ENCODE measurements around the gene MEF2A.
A peak's percentile ranks its signal among the peaks of the same experiment; 100 is the strongest.

The MEF2A gene

DNA sequence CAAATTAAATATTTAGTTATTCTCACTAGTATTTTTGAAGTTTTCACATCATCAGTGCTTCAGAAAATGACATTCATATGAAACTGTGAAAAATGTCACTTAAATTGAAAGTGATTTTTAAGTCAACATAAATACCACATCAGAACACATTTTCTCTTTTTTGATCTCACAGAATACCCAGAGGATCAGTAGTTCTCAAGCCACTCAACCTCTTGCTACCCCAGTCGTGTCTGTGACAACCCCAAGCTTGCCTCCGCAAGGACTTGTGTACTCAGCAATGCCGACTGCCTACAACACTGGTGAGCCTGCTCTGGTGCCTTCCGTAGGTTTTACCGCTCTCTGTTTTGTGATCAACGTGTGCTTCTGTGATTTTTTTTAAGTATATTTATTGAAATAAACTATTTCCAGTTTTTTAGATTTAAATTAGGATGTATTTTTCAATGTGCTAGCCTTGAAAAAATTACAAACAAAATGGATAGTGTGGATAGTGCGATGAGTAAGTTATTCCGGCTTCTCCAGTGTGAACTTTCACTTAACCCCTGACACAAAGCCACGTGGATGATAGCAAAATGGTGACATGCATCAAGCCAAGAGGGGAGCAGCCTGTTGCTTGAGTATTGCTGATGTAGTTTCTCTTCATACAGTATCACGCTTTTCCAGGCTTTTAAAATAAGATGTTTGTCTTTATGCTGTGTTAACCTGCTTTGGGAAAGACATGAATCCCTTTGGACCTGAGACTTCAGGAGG, 140.9 kb downstream of the MEF2A start:
- DNase-seq, result no peak

DNA sequence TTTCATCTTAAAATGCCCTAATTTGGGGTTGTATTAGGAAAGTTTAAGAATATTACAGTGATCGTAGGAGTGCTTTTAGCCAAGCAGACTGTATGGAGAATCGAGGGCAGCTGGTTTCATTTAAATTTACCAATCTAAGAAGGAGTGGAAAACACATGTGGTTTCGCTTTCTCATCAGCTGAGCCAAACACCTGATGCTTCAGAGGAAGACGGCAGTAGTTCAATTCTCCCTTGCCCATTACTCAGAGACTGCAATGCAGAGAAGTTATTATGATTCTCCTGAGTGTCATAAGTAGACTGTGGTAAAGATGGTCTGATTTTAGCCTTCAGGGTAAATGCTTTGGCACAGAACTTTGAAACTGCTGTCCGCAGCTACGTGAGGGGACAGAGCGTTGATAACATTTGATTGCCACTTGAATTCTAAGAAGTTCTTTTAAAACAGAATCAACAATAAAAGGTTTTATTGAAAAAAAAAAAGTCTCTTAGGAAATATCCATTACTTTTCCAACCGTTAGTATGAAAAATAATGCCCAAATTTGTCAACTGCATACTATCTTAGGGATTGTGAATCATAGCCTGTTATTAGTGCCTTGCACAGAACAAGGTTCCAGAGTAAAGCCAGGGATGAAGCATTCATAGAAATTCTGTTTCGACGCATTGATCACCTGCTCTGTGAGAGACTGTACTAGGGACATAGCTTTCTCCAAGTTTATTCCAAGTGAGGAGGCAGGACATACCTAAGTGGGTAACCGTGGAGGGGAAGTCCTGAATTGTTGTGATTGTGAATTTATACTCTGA, 141.9 kb downstream of the MEF2A start:
- DNase-seq, result peak; percentile 22

DNA sequence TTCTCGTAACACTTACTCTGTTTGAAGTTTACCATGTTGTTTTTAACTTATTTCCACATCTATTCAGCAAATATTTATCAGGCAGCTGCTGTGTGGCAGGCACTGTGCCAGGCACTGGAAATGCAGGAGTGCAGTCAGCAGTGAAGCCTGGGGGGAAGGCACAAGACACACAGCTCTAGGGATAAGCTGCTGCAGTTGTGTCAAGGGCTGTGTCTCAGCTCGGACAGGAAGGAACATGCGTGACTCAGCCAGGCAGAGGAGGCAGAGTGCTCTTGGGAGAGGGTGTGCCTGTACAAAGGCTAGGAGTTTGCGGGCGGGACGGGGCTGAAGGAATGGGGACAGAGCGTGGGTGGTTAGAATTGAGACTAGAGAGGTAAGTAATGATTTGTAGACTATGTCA, 142.8 kb downstream of the MEF2A start:
- DNase-seq, result peak; percentile 87

DNA sequence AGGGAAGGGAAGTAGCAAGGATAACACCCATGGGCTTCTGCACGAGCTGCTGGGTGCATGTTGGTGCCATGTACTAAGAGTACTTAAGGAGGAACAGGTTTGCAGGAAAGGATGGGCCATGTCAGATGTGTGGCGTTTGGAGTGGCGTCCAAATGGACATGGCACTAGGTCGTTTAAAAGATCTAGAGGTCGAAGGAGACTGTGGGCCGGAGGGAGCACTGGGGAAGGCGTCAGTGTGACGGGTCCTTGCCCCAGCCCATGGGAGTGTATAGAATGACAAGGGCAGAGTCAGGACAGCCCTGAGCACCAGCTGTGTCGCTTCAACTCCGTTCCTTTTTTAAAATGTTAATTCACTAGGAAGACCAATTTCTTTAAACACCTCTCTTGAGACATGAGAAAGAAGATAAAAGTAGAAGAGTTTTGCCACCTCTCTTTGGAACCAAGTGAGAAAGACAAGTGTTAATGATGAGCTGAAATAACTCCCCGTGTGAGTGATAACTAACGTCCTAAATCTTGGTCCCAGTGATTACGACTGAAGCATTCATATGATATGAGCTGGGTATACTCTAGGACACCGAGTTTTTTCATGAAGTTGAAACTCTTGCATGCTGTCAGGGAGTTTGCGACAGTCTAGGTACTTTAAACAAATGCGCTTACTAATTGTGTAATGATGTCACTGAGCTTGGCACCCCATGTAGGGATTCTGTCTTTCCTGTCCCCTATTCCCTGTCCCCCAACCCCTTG, 143.6 kb downstream of the MEF2A start:
- DNase-seq, result no peak

DNA sequence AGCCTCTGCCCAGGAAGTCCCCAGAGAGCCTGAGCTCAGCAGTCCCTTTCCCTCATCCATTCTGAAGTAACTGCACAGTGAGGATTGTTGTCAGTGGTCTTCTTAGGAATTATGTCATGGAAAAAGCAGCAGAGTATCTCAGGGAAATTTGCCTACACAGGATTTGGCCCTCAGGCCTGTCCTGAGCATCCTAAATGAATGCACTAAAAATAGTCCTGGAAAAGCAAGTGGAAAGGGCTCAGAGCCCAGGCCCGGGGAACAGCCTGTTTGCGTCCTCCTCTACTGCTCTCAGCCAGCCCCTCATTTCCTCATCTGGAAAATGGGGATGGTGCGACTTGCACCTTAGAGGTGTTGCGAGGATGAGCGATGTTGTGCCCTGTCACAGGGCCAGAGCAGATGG, 145.8 kb downstream of the MEF2A start:
- DNase-seq, result no peak

DNA sequence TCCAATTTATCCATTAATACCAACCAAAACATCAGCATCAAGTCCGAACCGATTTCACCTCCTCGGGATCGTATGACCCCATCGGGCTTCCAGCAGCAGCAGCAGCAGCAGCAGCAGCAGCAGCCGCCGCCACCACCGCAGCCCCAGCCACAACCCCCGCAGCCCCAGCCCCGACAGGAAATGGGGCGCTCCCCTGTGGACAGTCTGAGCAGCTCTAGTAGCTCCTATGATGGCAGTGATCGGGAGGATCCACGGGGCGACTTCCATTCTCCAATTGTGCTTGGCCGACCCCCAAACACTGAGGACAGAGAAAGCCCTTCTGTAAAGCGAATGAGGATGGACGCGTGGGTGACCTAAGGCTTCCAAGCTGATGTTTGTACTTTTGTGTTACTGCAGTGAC, 146.6 kb downstream of the MEF2A start:
- DNase-seq, result no peak

DNA sequence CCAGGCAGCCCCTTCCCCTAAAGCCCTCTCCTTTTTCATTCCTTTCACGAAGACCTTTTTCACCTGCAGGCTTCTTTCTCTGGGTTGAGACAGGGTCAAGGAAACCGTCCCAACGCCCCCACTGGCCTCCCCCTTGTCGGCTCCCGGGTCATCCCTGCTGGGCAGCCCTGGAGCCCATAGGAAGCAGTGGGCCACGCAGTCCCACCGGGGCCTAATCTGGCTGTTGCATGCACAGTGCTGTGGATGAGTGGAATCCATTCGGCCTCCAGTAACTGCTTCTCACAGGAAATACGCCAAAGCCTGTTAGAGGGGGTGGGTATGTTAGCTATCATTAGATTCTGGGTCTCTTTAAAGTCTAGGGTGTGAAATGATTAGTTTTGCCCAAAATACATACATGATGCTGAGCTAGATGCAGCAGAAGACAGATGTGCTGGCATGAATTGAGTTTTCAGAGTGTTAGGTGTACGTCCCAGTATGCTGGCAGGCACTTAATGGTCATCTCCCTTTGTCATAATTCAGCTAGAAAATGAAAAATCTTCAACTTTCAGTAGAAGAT, 150.8 kb downstream of the MEF2A start:
- DNase-seq, result no peak

DNA sequence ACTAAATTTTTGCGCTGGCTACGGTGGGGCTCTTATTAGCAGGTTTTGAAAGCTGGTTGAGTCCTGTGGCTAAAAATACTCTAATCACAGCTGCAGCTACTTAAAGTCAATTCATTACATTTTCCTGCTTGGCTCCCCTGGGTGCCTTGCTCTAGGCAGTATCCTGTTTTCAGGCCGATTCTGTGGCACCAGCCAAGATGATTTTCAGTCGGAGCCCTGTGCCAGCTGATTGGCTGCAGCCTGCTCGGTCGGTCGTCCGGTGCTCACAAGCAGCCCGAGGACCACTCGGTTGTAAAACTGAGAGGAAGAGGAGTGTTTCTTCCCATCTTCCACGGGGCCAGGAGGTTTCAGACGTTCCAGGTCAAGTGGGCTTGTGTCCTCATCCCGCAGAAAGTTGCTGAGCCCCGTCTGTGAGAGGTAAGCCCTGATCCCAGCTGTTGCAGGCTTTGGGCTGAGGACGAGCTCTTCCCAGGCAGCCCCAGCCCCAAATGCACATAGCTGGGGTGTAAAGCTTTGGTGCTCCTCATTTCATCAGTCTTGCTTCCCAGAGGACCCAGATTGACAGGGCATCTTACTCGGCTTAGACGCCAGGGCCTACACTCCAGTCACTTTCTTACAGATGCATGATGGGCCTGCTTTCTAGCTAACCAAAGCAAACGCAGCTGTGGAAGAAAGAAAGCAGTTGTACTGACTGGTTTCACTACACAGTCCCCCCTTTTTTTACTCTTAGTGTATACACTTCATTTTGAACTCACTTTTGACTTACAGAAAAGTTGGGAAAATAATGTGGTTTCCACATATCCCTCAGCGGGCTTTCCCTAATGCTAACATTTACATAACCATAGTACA, 151.6 kb downstream of the MEF2A start:
- peak; percentile 26 for DNase-seq

DNA sequence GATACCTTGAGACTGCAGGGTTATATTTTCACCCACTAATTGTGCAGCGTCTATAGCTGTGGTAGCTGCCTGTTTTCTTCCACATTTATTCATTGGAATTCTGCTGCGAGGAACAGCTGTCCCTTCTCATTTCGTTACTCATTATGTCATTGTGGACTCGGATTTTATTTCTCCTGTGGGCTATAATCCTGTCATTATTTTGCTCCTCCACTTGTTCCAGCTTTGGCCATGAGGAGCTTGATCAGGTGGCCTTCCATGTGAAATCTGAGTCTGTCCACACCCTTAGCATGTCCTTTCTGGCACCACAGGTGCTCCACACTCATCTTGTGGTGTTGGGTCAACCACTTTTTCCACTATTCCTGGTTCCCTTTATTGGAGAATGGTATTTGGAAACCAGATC, 152.6 kb downstream of the MEF2A start:
- no peak for DNase-seq

DNA sequence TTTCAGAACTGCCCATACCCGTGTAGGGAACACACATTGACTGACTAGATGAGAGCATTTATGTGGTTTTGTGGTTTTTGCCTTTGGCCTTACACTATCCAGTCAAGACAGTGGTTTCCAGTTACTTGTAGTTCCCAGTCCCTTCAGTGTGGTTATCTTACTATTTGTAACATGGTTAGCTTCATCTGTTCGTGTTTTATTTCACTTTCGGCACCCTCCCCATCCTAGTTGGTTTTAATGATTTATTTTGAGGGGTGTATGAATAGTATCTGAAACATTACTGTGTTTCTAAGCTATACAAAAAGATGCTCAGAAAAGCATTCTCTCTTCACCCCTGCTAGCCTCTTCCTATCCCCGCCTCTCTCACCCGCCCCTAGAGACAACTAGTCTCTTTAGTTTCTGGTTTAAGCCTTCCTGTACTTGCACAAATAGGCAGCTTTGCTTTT, 153.3 kb downstream of the MEF2A start:
- DNase-seq, result peak; percentile 66

DNA sequence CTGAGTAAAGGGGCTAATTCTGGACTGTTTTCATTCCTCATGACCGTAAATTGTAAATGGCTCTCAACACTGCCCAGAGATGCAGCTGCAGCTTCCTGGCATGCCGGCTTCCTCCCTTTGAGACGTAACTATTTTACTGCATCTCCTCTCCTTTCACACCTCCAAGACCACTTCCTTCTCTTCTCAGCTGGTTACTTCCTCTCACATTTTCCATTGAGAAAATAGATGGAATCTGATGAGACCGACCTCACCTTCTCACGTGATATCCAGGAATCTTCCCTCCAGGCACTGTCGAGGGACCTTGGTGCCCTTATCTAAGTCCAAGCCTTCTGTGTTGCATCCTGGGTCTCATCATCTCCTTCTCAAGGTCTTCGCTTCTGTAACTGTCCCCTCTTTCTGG, 154.7 kb downstream of the MEF2A start:
- no peak for DNase-seq

DNA sequence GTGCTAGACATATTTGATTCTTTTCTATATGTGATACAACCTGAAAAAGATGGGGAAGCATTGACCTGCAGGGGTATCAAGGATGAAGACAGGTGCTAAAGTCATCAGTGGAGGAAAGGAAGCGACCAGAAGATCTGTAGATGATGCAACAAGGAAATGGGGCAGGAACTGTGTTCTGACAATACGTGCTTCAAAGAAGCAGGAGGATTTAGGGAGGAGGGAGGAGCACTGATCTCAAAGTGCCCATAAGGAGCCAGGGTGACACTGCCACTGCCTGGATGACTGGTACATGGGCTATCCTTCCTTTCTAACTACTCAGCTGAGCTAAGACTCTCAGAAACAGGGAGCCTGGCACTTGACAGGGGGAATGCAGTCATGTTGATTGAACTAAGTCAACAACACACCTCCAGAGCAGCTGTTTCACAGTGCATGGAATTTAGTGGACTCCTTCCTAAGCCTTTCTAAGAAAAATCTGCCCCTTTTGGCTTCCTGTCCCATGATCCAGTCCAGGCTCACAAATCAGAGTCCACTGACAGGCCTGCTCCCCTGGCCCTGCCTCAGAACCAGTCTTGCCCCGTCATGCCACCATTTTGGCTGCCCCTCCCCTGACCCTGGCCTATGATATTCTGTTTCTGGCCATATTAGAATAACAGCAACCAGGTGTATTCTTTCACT, 155.5 kb downstream of the MEF2A start:
- no peak for DNase-seq

DNA sequence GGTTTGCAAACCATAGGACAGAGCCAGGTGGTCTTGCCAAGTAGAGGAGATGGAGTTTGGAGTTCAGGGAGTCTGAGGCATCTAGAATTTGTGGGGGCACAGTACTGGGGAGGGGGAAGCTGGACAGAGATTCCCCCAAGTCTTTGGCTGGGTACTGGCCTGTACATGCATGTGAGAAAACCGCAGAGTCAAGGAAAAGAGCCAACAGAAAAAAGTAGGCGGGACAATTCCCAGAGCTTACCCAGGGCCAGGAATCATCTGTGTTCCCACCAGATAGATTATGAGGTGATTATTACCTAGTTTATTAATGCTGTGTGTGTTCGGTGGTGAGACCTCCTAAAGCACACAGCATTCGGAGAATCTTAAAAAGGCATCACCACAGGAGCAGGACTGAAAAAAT, 156.1 kb downstream of the MEF2A start:
- no peak for DNase-seq

DNA sequence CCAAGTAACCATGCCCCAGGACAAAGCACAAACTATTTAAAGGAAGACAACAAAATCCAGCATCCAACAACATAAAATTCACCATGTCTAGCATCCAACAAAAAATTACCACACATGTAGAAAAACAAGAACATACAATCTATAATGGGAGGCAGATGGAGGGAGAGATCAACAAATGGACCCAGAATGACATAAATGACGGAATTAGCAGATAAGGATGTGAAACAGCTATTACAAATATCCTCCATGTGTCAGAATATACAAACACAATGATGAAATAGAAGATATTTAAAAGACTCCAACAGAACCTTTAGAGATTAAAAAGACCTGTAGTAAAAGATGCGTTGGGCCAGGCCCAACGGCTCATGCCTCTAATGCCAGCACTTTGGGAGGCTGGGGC, 156.6 kb downstream of the MEF2A start:
- no peak for DNase-seq

DNA sequence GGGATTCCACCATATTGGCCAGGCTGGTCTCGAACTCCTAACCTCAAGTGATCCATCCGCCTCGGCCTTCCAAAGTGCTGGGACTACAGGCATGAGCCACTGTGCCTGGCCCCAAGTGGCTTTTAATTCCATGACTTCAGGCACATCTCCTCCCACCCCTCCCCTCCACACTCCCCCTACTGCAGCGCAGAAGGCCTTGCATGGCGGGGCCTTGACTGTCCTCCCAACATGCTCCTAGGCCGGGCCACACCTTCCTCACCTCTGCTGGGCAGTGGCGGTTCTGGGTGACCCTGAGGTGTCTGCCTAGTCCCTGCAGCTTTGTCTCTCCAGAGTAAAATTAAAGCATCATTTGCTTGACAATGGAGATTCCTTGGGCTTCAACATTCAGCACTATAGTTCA, 160.5 kb downstream of the MEF2A start:
- DNase-seq, result no peak

DNA sequence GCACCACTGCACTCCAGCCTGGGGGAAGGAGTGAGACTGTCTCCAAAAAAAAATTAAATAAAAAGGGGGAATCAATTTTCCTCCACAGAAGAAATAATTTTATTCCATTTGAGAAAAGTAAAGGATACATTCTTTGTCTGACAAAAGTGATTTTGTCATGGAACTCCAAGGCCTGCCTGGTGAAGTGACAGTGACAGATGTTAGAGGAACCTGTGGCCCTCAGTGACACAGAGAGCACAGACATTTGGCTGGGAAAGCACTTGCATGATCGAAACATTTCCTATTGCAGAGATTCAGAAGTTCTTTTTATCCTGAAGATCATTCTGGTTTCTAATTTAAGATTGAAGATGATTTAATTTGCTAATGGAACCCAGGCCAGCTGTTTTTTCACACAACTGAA, 161.5 kb downstream of the MEF2A start:
- no peak for DNase-seq

DNA sequence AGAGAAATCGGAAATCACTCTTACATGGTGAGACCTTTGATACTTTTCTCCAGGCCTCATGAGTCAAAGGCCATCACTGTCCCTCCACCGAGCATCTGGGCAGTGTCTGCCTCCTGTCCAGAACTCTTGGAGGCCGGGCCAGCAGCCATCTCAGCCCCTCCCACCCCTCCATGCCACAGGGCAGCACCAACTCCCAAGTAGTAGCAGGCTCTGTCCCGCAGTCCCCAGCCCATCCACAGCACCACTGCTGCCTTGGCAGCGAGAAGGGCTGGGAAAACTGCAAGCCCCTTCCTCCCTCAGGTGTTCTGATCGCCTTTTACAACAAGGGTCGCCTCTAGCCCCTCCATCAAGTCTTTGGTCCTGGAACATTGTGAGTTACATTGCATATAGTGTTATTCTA, 161.9 kb downstream of the MEF2A start:
- no peak for DNase-seq

DNA sequence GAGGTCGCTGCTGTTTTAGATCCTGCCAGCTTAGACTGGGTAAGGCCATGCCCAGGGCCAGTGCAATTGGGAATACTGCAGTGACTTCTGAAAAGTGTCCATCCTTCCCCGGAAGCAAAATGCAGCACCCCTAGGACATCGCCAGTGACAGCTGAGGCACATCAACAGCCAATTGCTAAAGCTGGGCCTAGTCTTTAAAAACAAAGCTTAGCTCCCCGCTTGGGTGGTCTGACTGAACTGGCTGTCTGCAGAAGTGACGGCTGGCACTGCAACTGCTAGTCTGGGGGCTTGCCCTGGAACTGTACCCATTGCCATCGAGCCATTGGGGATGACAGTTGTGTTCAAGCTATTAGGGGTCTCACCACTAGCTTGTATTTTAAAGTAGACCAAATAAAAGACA, 163.1 kb downstream of the MEF2A start:
- no peak for DNase-seq

DNA sequence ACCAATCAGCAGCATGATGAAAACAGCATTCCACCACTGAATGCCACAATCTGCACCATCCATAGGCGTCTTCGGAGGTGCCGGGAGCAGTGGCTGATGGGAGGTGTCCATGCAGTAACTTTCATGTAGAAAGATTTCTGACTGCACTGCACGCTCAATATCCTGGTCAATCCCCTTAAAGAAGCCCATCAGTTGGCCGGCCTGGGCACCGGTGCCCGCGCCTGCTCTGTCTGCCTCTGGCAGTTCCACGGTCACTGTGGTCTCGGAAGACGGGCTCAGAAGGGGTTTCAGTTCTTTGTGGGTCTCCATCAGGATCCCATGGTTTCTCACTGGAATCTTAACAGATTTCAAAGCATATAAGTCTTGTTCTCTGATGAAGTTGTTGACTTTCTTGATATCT, 163.5 kb downstream of the MEF2A start:
- no peak for DNase-seq

DNA sequence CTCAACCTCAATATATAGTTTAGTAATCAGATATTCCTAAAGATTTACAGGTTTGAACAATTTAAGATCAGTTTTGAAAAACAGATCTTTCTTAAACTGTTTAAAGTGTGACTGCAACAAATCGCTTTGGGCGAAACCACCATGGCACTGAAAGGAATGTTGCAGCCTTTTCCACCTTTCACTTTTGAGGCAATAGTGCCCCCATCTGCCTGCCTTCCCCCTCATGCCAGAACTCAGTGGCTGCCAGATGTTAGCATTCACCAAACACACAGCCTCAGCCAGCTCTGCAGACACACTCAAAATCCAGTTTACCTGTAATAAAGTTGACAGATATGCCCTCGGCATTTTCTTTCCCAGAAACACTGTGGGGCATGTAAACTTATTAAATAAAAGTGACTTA, 164.1 kb downstream of the MEF2A start:
- peak; percentile 54 for DNase-seq

DNA sequence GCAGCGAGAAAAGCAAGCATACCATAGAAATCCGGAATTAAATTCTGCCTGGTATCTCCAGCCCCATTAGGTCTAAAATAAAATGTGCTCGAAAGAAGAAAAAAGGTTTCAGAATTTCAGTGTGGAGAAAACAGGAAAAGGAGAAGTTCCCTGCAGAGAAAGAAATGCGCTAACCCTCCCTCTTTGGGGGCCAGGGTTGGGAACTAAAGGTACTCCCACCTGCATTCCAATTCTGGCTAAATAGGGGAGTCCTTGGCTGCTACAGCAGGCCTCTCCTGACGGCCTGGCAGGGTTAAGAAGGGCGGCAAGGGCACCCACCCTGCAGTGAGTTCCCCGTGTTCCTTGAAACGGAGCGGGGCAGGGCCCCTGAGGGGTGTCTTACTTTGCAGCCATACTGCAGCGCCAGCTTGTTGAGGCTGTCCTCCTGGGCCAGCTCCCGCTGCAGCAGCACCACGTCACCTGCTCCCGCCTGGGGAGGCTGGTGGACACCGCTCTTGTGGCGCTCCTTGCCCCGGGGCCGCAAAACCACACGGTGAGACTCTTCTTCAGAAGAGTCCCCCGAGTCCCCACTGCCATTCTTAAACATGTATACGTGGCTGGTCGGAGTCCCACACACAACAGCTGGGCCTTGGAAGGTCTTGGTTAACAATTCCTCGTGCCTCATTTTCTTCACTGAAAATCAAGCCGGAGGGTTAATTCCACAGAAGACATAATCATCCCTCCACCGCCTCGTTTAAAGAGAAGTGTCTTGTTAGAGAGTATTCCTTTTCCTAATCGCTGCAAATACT, 165.7 kb downstream of the MEF2A start:
- DNase-seq, result no peak
